GM21576 (cell line): ENCODE data around the gene ADGRF1.
"Not testable (repeated sequence)": the region's sequence is repeated elsewhere in the genome, so short reads cannot be mapped to it uniquely, and the experiment has no call there.

ENCODE experiments used
- ATAC-seq: cut with Tn5 transposase; IDR thresholded peaks from one replicate; pipeline ENCODE4 v1.9.1; 2021; ENCODE audit warnings: mild to moderate bottlenecking, moderate library complexity; ENCODE audit not compliant: unreplicated experiment

The ADGRF1 gene

GRCh38 chr6:47023573-47023972 is 18.6 kb downstream of the ADGRF1 start:
- no peak for ATAC-seq

GRCh38 chr6:47022191-47022590 is 19.9 kb downstream of the ADGRF1 start:
- no peak for ATAC-seq

- no peak for ATAC-seq
Observed at GRCh38 chr6:47019941-47020340, 22.2 kb downstream of the ADGRF1 start.

- ATAC-seq, result no peak
Observed at GRCh38 chr6:47016909-47017308, 25.2 kb downstream of the ADGRF1 start.

GRCh38 chr6:47016261-47016660 is 25.9 kb downstream of the ADGRF1 start:
- no peak for ATAC-seq

- ATAC-seq, result no peak
Observed at GRCh38 chr6:47014401-47014800, 27.7 kb downstream of the ADGRF1 start.

GRCh38 chr6:47009583-47009982 is 32.5 kb downstream of the ADGRF1 start:
- ATAC-seq, result no peak

- ATAC-seq, result no peak
Observed at GRCh38 chr6:47008397-47008763, 33.8 kb downstream of the ADGRF1 start.

- ATAC-seq, result no peak
Observed at GRCh38 chr6:47007657-47008396, 34.3 kb downstream of the ADGRF1 start.

GRCh38 chr6:47005486-47005885 is 36.6 kb downstream of the ADGRF1 start:
- no peak for ATAC-seq

GRCh38 chr6:47004463-47004862 is 37.7 kb downstream of the ADGRF1 start:
- no peak for ATAC-seq

- ATAC-seq, result no peak
Observed at GRCh38 chr6:47000842-47001241, 41.3 kb downstream of the ADGRF1 start.

- ATAC-seq, result no peak
Observed at GRCh38 chr6:46998436-46999017, 43.6 kb downstream of the ADGRF1 start.

GRCh38 chr6:46997646-46998045 is 44.5 kb downstream of the ADGRF1 start:
- no peak for ATAC-seq

- ATAC-seq, result no peak
Observed at GRCh38 chr6:46996860-46997641, 45.1 kb downstream of the ADGRF1 start.

GRCh38 chr6:46994933-46995332 is 47.2 kb downstream of the ADGRF1 start:
- ATAC-seq, result no peak

GRCh38 chr6:46993846-46994245 is 48.3 kb downstream of the ADGRF1 start:
- ATAC-seq, result no peak

GRCh38 chr6:46992391-46992790 is 49.7 kb downstream of the ADGRF1 start:
- not testable (repeated sequence) for ATAC-seq

- ATAC-seq, result not testable (repeated sequence)
Observed at GRCh38 chr6:46990818-46991510, 51.2 kb downstream of the ADGRF1 start.

- no peak for ATAC-seq
Observed at GRCh38 chr6:46990031-46990644, 52.0 kb downstream of the ADGRF1 start.

- no peak for ATAC-seq
Observed at GRCh38 chr6:46989398-46989797, 52.7 kb downstream of the ADGRF1 start.
